ENCODE measurements around the gene GFRA4. TPM values are rescaled to one million over a fixed set of nuclear protein-coding genes. Genes with fewer than 3 reads are reported as not detected.

The GFRA4 gene
- total RNA-seq, 1 donor from 2014 or later: not detected

GRCh38 chr20:3613821-3614440 is 49.3 kb downstream of the GFRA4 start:
- Mint-ChIP-seq H3K27me3 (ENCODE audit: low read depth) (no peaks in the 10 kb centered on the region), H3K9me3 (no peaks in the 10 kb centered on the region), H3K36me3 (peaks cover 12% of the 10 kb centered on the region), H3K27ac (peak overlapping the region; percentile 51), H3K4me1 (peaks cover 9% of the 10 kb centered on the region), H3K4me3 (no peak overlapping the region)
- DNase-seq (ENCODE audit: low spot score in 2 of 2, unreplicated experiment in 2 of 2): no peak
- TF ChIP-seq, protein P1, sequence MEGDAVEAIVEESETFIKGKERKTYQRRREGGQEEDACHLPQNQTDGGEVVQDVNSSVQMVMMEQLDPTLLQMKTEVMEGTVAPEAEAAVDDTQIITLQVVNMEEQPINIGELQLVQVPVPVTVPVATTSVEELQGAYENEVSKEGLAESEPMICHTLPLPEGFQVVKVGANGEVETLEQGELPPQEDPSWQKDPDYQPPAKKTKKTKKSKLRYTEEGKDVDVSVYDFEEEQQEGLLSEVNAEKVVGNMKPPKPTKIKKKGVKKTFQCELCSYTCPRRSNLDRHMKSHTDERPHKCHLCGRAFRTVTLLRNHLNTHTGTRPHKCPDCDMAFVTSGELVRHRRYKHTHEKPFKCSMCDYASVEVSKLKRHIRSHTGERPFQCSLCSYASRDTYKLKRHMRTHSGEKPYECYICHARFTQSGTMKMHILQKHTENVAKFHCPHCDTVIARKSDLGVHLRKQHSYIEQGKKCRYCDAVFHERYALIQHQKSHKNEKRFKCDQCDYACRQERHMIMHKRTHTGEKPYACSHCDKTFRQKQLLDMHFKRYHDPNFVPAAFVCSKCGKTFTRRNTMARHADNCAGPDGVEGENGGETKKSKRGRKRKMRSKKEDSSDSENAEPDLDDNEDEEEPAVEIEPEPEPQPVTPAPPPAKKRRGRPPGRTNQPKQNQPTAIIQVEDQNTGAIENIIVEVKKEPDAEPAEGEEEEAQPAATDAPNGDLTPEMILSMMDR (IDR thresholded peaks at IDR 0.05; ENCODE audit: unreplicated experiment): no peak

- peaks cover 17% of the 10 kb centered on the region for H3K36me3 Mint-ChIP-seq
- H3K9me3 Mint-ChIP-seq: peaks cover 2% of the 10 kb centered on the region
- DNase-seq (ENCODE audit: low spot score in 2 of 2, unreplicated experiment in 2 of 2): no peak
- H3K27me3 Mint-ChIP-seq (ENCODE audit: low read depth): no peaks in the 10 kb centered on the region
- peaks cover 9% of the 10 kb centered on the region for H3K4me1 Mint-ChIP-seq
- no peak overlapping the region for H3K4me3 Mint-ChIP-seq
- TF ChIP-seq, protein P1 (IDR thresholded peaks at IDR 0.05; ENCODE audit: unreplicated experiment): no peak
- no peak overlapping the region for H3K27ac Mint-ChIP-seq
These were observed 50.2 kb downstream of the GFRA4 start for GRCh38 chr20:3612795-3613572.

- Mint-ChIP-seq H3K9me3 (peaks cover 12% of the 10 kb centered on the region), H3K4me3 (no peak overlapping the region), H3K27ac (no peak overlapping the region), H3K27me3 (ENCODE audit: low read depth) (no peaks in the 10 kb centered on the region), H3K4me1 (peaks cover 9% of the 10 kb centered on the region), H3K36me3 (peaks cover 27% of the 10 kb centered on the region)
- TF ChIP-seq, protein P1 (IDR thresholded peaks at IDR 0.05; ENCODE audit: unreplicated experiment): no peak
- DNase-seq (ENCODE audit: low spot score in 2 of 2, unreplicated experiment in 2 of 2): no peak
These were observed 51.3 kb downstream of the GFRA4 start for GRCh38 chr20:3611901-3612300.

Other genes starting within 250 kb of the GFRA4 start
- 44.7 to 47.5 TPM (median 45.4 TPM) in 3 replicates for gene ATRN, start 192.4 kb downstream of the GFRA4 start, total RNA-seq
- 83.0 to 91.1 TPM (median 87.4 TPM) in 3 replicates for gene ADAM33, start 18.6 kb upstream of the GFRA4 start, total RNA-seq
- gene SIGLEC1, start 49.2 kb upstream of the GFRA4 start, total RNA-seq: 0.04 TPM in 1 of 3 replicates, not detected in the others
- 11.5 to 13.0 TPM (median 12.0 TPM) in 3 replicates for gene HSPA12B, start 69.3 kb upstream of the GFRA4 start, total RNA-seq
- 24.3 to 26.5 TPM (median 24.9 TPM) in 3 replicates for gene ADISSP, start 104.4 kb upstream of the GFRA4 start, total RNA-seq
- gene SPEF1, start 118.0 kb upstream of the GFRA4 start, total RNA-seq: 0.27 to 0.40 TPM (median 0.34 TPM) in 3 replicates
- 63.0 to 64.2 TPM (median 63.0 TPM) in 3 replicates for gene CENPB, start 123.3 kb upstream of the GFRA4 start, total RNA-seq
- 29.4 to 33.9 TPM (median 29.6 TPM) in 3 replicates for gene CDC25B, start 132.9 kb upstream of the GFRA4 start, total RNA-seq
- 13.8 to 14.5 TPM (median 14.0 TPM) in 3 replicates for gene AP5S1, start 157.1 kb upstream of the GFRA4 start, total RNA-seq
- gene MAVS, start 183.4 kb upstream of the GFRA4 start, total RNA-seq: 37.1 to 38.3 TPM (median 37.3 TPM) in 3 replicates
- 48.3 to 52.5 TPM (median 48.7 TPM) in 3 replicates for gene PANK2, start 226.0 kb upstream of the GFRA4 start, total RNA-seq

All from mesothelial cell of epicardium (in vitro differentiated cells).